NCI-H345 treated with DMSO at 0.1 percent for 48 hours (cell line): ENCODE results near the gene UPF3A.
"Not testable (repeated sequence)": the region's sequence is repeated elsewhere in the genome, so short reads cannot be mapped to it uniquely, and the experiment has no call there.

Experiments used
- DNase-seq: peaks from one replicate; lab custom pipeline; 2025; ENCODE audit not compliant: unreplicated experiment; lab: John Stamatoyannopoulos, UW

UPF3A gene

GRCh38 chr13:114333881-114334280, 52.5 kb downstream of the UPF3A start:
- DNase-seq, result not testable (repeated sequence)

GRCh38 chr13:114334305-114335053, 53.1 kb downstream of the UPF3A start:
- DNase-seq, result no peak

GRCh38 chr13:114336457-114336856, 55.1 kb downstream of the UPF3A start:
- DNase-seq, result not testable (repeated sequence)

- no peak for DNase-seq
Observed at GRCh38 chr13:114338959-114339358, 57.6 kb downstream of the UPF3A start.

DNA sequence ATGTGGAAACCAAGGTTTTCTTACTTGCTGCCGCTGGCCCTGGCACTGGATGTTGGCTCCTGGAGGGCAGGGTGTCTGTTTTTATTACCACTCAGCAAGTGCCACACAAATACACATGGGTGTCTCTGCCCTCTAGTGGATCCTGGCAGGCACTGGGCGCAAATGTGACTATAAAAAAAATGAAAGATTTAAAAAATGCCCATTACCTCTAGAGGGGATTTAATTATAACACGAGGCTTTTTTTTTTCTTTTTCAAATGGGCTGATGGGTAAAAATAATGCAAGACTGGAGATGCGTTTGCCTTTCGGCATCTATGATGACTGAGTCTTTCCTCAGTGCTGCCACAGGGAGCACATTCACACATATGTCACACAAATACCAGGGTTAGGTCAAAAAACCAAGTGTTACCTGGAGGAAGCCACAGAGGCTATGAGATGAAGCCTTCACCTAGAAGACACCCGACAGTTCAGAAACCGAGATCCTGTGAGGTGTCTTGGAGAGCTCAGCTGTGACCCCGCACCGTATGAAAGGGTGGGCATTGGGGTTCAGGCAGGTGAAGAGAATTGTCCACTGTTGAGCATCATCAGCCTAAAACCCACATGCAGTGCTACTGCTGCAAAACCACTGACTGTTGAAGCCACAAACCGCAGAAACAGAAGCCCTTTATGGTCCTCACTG, 58.6 kb downstream of the UPF3A start:
- peak; percentile 3 for DNase-seq

- no peak for DNase-seq
Observed at GRCh38 chr13:114341003-114341777, 59.8 kb downstream of the UPF3A start.

- DNase-seq, result not testable (repeated sequence)
Observed at GRCh38 chr13:114347256-114347655, 65.9 kb downstream of the UPF3A start.

DNA sequence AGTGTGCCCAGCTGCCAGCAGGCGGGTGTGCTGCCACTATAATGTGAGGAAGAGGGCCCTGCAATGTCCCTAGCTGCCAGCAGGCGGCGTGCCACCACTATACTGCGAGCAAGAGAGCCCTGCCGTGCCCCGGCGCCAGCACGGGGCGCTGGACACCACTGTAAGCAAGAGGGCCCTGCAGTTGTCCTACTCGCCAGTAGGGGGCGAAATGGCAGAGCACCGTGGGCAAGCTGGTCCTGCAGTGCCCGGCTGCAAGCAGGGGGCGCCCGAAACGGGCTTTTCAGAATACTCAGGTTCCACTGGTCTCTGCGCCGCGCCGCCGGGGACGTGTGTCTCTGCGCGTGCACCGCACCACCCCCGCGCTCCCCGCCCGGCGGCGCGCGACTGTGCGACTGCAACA, 71.4 kb downstream of the UPF3A start:
- not testable (repeated sequence) for DNase-seq

GRCh38 chr13:114353382-114353781, 72.0 kb downstream of the UPF3A start:
- DNase-seq, result not testable (repeated sequence)
